Brain microvascular endothelial cell (primary cell): ENCODE data around the gene EML4.
"Not testable (repeated sequence)": the region's sequence is repeated elsewhere in the genome, so short reads cannot be mapped to it uniquely, and the experiment has no call there.

Experiments used
- DNase-seq: peaks from one replicate; pipeline ENCODE4 v3.0.0-alpha.2; 2020
- H3K27ac ChIP-seq: fragments of 250-450 bp; sonication (Bioruptor Pico); 2 replicates; pipeline ENCODE4 v1.5.1; 2020; ENCODE audit warnings: mild to moderate bottlenecking, moderate library complexity
- H3K27me3 ChIP-seq: fragments of 250-450 bp; sonication (Bioruptor Pico); replicated peaks from 2 replicates; pipeline ENCODE4 v1.5.1; 2020; ENCODE audit warnings: mild to moderate bottlenecking
- H3K36me3 ChIP-seq: fragments of 250-450 bp; sonication (Bioruptor Pico); replicated peaks from 2 replicates; pipeline ENCODE4 v1.5.1; 2020; ENCODE audit warnings: mild to moderate bottlenecking
- H3K4me3 ChIP-seq: 2 replicates; pipeline ENCODE4 v1.5.1; 2011; ENCODE audit warnings: low read depth, mild to moderate bottlenecking, control low read depth, low read length, moderate library complexity
- in situ Hi-C: cut with HindIII; loops from 2 replicates; pipeline ENCODE4 v1.10.0; 2017; ENCODE audit warnings: low sequenced_read_pairs, low pct_ligation_motif_present
- TF ChIP-seq, protein P1 (sequence below): IDR thresholded peaks from 2 replicates; pipeline ENCODE4 v1.5.1; 2011; ENCODE audit warnings: low read depth, mild to moderate bottlenecking, moderate library complexity, low read length, control low read depth, inconsistent platforms; ENCODE audit errors: missing control alignments

Gene EML4

DNA sequence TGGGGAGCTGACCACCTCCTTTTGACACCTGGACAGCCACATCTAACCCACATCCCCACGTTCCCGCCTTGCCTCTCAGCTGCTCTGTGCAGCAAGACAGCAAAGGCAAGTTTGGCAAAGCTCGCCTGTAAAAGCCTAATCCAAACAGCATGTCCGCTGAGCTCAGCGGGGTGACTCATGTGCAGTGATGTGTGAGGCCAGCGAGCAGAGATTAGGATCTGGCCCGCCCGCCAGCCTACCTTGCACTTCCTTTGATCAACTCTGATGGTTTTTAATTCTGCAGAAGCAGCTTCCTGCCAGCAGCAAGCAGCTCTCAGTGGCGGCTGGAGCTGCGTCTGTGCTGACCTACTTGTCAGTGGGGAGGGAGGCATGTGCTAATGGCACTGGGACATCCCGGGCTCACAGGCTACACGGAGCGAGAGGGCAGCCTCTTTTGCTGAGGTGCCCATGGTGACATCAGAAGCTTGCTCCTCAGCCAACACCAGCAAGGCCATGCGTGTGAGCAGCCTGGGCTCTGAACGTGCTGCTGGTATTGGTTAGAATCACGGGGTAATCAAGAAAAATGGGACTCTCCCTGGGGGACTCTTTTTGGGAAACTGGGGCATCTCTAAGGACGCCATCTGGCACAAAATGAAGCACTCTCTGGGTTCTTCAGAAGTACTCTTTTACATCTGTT is 36.0 kb upstream of the EML4 start:
- H3K4me3 ChIP-seq: peak overlapping the region; percentile 17
- TF ChIP-seq, protein P1, sequence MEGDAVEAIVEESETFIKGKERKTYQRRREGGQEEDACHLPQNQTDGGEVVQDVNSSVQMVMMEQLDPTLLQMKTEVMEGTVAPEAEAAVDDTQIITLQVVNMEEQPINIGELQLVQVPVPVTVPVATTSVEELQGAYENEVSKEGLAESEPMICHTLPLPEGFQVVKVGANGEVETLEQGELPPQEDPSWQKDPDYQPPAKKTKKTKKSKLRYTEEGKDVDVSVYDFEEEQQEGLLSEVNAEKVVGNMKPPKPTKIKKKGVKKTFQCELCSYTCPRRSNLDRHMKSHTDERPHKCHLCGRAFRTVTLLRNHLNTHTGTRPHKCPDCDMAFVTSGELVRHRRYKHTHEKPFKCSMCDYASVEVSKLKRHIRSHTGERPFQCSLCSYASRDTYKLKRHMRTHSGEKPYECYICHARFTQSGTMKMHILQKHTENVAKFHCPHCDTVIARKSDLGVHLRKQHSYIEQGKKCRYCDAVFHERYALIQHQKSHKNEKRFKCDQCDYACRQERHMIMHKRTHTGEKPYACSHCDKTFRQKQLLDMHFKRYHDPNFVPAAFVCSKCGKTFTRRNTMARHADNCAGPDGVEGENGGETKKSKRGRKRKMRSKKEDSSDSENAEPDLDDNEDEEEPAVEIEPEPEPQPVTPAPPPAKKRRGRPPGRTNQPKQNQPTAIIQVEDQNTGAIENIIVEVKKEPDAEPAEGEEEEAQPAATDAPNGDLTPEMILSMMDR: no peak

DNA sequence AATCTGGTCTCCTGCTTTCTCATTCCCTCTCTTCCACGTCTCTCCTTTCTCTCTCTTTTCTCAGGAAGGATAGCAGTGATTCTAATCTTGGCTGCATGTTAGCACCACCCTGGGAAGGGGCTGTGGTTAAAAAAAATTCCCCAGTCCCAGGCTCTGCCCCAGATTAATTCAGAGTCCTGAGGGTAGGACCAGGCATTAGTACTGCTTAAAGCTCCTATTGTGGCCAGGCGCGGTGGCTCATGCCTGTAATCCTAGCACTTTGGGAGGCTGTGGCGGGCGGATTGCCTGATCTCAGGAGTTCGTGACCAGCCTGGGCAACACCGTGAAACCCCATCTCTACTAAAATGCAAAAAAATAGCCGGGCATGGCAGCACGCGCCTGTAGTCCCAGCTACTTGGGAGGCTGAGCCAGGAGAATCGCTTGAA is 35.4 kb upstream of the EML4 start:
- in situ Hi-C loops: no loop called here
- Histone ChIP-seq H3K36me3 (no peaks in the 10 kb centered on the region), H3K4me3 (no peak overlapping the region), H3K27ac (peak overlapping the region; percentile 86), H3K27me3 (no peaks in the 10 kb centered on the region)
- TF ChIP-seq, protein P1: no peak
- no peak for DNase-seq

More for the DNA sequence above, 36.0 kb upstream of the EML4 start:
- peak overlapping the region; percentile 86 for H3K27ac ChIP-seq
- in situ Hi-C loops: no loop called here
- no peaks in the 10 kb centered on the region for H3K36me3 ChIP-seq
- H3K27me3 ChIP-seq: no peaks in the 10 kb centered on the region
- DNase-seq: peak; percentile 96

DNA sequence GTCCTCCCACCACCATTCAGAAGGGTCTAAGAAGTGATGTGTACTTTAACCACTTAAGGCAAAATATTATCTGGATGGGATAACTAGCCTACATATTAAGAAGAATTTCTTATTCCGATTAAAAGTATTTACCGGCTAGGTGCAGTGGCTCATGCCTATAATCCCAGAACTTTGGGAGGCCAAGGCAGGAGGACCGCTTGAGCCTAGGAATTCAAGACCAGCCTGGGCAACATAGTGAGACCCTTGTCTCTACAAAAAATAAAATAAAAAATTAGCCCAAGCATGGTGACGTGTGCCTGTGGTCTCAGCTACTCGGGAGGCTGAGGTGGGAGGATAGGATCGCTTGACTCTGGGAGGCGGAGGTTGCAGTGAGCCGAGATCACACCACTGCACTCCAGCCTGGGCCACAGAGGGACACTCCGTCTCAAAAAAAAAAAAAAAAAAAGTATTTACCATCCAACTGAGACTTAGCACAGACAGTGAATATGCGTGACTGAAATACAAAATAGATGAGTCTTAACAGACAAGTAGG is 34.7 kb upstream of the EML4 start:
- in situ Hi-C loops, H3K27ac ChIP-seq, H3K27me3 ChIP-seq, H3K36me3 ChIP-seq, DNase-seq, H3K4me3 ChIP-seq: not testable (repeated sequence)

DNA sequence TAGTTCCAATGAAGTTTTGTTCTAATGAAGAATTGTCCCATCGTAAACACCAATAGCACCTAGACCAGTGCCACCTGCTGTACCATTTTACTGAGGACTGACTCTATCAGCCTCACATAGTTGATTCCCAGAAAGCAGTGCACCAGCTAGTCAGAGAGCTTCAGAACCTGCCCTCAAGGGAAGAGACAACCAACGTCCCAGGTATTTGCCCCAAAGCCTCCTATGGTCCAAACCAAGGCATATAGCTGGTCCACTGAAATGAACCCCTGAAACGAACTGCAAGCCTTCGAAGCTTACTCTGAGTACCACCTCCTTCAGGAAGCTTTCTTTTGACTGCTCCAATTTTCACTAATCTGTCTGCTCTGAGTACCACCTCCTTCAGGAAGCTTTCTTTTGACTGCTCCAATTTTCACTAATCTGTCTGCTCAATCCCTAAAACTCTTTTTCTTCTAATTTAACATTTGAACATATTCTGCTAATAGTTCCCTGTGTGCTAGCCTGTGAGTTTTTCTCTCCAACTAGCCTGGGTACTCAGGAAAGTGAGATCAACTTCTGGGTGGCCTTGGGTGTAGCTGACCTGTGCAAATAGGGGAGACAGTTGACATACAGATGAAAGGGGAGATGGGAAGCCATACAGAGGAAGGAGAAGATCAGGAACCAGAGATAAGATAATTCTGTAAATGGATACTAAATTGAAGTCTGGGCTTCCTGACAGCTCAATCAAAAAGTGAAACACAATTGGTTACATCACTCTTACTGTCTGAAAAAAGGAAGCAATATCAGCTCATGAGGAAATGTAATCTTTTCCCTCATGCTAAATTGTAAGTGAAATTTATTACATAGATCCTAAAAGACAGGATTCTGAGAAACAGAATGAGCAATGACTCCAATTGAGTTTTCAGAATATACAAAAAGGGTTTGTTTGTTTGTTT is 33.5 kb upstream of the EML4 start:
- in situ Hi-C loops: no loop called here
- TF ChIP-seq, protein P1: no peak
- Histone ChIP-seq H3K27ac (no peak overlapping the region), H3K27me3 (no peaks in the 10 kb centered on the region), H3K4me3 (no peak overlapping the region), H3K36me3 (no peaks in the 10 kb centered on the region)
- DNase-seq: no peak

DNA sequence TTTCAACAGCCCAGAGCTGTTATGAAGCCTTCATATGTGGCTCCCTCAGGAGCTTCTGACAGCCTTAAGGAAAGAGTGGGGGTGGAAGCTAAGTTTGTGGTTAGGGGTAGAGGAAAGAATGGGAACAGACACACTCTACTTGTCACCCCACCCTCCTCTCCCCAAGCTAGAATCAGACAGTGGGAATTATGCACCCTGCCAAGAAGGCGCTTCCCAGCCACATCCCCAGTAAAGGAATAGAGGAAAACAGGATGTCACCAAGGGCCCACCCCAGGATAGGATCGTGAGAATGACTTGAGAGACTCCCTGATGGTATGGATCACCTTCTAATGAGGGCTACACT is 32.4 kb upstream of the EML4 start:
- in situ Hi-C loops: no loop called here
- Histone ChIP-seq H3K4me3 (no peak overlapping the region), H3K36me3 (no peaks in the 10 kb centered on the region), H3K27ac (no peak overlapping the region), H3K27me3 (no peaks in the 10 kb centered on the region)
- DNase-seq: peak; percentile 14
- TF ChIP-seq, protein P1: no peak
